ENCODE data around the gene NOC4L. TPM values are rescaled to one million over a fixed set of nuclear protein-coding genes. Genes with fewer than 3 reads are reported as not detected.

The NOC4L gene
- total and polyA plus RNA-seq, 2 experiments from 2014 or later = 42.4 to 54.7 TPM

DNA sequence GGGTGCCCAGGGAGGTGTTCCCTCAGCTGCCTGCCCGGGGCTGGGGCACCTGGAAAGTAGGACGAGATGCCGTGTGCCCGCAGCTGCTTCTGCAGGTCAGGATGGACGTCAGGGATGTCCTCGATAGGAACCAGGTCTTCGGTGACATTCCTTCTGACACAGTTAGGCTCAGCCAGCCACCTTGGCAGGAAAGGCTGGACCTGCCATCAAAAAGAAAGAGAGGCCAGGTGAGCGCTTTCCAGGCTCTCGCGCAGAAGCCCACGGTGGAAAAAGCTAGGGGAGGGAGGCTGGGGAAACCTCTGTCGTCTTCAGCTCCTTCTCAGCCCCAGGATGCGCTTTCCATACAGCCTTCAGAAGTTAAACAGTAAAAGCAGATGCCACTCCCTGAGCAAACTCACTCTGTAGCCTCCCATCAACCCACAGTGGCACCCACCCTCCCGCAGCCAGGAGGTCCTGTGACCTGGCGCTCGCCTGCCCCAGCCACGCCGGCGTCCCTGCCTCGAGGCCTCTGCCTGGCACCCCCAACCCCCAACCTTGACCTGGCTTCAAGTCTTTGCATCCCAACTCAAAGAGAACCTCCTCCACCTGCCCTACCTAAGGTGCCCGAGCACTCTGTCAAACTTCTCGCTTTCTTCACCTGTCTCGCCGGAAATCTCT lies 1.4 kb upstream of the NOC4L start:
- ATAC-seq (no peak), DNase-seq (ENCODE audit: low spot score) (no peak)
- Histone ChIP-seq H2AFZ (no peak overlapping the region), H3K4me3 (peak overlapping the region; percentile 82), H3K79me2 (replicated peaks; ENCODE audit: insufficient read depth) (peaks cover 43% of the 10 kb centered on the region), H4K20me1 (replicated peaks; ENCODE audit: insufficient read depth) (no peaks in the 10 kb centered on the region; the same call in none of the 2 replicates), H3K27me3 (ENCODE audit: insufficient read depth) (no peaks in the 10 kb centered on the region), H3F3A (replicated peaks; ENCODE audit: low read depth) (no peaks in the 10 kb centered on the region), H3K9me2 (ENCODE audit: insufficient read depth) (no peaks in the 10 kb centered on the region), H3K27ac (ENCODE audit: low read depth) (no peak overlapping the region), H3K4me2 (peak overlapping the region; percentile 90), H3K4me1 (ENCODE audit: insufficient read depth) (0 out of 2 replicates have a peak, but pooled peaks cover 2% of the 10 kb centered on the region), H3K36me3 (ENCODE audit: insufficient read depth) (no peaks in the 10 kb centered on the region)
- peaks cover 54% of the 10 kb centered on the region for H3K36me3 Mint-ChIP-seq (ENCODE audit: low read depth)
- H3K9me3 Mint-ChIP-seq = no peaks in the 10 kb centered on the region; the same call in none of the 3 replicates
- H3K27me3 Mint-ChIP-seq (ENCODE audit: insufficient read depth, low read depth, poor library complexity) = peaks cover 22% of the 10 kb centered on the region
- H3K27ac Mint-ChIP-seq = no peak overlapping the region
- peaks cover 6% of the 10 kb centered on the region for H3K4me1 Mint-ChIP-seq
- TF ChIP-seq, protein P1, sequence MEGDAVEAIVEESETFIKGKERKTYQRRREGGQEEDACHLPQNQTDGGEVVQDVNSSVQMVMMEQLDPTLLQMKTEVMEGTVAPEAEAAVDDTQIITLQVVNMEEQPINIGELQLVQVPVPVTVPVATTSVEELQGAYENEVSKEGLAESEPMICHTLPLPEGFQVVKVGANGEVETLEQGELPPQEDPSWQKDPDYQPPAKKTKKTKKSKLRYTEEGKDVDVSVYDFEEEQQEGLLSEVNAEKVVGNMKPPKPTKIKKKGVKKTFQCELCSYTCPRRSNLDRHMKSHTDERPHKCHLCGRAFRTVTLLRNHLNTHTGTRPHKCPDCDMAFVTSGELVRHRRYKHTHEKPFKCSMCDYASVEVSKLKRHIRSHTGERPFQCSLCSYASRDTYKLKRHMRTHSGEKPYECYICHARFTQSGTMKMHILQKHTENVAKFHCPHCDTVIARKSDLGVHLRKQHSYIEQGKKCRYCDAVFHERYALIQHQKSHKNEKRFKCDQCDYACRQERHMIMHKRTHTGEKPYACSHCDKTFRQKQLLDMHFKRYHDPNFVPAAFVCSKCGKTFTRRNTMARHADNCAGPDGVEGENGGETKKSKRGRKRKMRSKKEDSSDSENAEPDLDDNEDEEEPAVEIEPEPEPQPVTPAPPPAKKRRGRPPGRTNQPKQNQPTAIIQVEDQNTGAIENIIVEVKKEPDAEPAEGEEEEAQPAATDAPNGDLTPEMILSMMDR (conservative IDR thresholded peaks at IDR 0.05; ENCODE audit: low read depth in 2 of 2) = no peak
- TF ChIP-seq POLR2AphosphoS5 (IDR thresholded peaks at IDR 0.05; ENCODE audit: low read depth) (no peak), NANOG (IDR thresholded peaks at IDR 0.05; ENCODE audit: borderline replicate concordance) (no peak), STAT1 (IDR thresholded peaks at IDR 0.05; ENCODE audit: unreplicated experiment) (no peak), EZH2phosphoT487 (IDR thresholded peaks at IDR 0.05; ENCODE audit: unreplicated experiment) (no peak), ZNF331 (CRISPR knock-in tag; IDR thresholded peaks at IDR 0.05; ENCODE audit: low read depth) (no peak), CREB1 (CRISPR knock-in tag; IDR thresholded peaks at IDR 0.05; ENCODE audit: low read depth) (no peak), ZNF114 (CRISPR knock-in tag; IDR thresholded peaks at IDR 0.05) (no peak)
- TF ChIP-seq, protein P2, sequence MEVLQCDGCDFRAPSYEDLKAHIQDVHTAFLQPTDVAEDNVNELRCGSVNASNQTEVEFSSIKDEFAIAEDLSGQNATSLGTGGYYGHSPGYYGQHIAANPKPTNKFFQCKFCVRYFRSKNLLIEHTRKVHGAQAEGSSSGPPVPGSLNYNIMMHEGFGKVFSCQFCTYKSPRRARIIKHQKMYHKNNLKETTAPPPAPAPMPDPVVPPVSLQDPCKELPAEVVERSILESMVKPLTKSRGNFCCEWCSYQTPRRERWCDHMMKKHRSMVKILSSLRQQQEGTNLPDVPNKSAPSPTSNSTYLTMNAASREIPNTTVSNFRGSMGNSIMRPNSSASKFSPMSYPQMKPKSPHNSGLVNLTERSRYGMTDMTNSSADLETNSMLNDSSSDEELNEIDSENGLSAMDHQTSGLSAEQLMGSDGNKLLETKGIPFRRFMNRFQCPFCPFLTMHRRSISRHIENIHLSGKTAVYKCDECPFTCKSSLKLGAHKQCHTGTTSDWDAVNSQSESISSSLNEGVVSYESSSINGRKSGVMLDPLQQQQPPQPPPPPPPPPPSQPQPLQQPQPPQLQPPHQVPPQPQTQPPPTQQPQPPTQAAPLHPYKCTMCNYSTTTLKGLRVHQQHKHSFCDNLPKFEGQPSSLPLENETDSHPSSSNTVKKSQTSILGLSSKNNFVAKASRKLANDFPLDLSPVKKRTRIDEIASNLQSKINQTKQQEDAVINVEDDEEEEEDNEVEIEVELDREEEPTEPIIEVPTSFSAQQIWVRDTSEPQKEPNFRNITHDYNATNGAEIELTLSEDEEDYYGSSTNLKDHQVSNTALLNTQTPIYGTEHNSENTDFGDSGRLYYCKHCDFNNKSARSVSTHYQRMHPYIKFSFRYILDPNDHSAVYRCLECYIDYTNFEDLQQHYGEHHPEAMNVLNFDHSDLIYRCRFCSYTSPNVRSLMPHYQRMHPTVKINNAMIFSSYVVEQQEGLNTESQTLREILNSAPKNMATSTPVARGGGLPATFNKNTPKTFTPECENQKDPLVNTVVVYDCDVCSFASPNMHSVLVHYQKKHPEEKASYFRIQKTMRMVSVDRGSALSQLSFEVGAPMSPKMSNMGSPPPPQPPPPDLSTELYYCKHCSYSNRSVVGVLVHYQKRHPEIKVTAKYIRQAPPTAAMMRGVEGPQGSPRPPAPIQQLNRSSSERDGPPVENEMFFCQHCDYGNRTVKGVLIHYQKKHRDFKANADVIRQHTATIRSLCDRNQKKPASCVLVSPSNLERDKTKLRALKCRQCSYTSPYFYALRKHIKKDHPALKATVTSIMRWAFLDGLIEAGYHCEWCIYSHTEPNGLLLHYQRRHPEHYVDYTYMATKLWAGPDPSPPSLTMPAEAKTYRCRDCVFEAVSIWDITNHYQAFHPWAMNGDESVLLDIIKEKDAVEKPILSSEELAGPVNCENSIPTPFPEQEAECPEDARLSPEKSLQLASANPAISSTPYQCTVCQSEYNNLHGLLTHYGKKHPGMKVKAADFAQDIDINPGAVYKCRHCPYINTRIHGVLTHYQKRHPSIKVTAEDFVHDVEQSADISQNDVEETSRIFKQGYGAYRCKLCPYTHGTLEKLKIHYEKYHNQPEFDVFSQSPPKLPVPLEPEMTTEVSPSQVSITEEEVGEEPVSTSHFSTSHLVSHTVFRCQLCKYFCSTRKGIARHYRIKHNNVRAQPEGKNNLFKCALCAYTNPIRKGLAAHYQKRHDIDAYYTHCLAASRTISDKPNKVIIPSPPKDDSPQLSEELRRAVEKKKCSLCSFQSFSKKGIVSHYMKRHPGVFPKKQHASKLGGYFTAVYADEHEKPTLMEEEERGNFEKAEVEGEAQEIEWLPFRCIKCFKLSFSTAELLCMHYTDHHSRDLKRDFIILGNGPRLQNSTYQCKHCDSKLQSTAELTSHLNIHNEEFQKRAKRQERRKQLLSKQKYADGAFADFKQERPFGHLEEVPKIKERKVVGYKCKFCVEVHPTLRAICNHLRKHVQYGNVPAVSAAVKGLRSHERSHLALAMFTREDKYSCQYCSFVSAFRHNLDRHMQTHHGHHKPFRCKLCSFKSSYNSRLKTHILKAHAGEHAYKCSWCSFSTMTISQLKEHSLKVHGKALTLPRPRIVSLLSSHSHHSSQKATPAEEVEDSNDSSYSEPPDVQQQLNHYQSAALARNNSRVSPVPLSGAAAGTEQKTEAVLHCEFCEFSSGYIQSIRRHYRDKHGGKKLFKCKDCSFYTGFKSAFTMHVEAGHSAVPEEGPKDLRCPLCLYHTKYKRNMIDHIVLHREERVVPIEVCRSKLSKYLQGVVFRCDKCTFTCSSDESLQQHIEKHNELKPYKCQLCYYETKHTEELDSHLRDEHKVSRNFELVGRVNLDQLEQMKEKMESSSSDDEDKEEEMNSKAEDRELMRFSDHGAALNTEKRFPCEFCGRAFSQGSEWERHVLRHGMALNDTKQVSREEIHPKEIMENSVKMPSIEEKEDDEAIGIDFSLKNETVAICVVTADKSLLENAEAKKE (CRISPR knock-in tag; IDR thresholded peaks at IDR 0.05) = no peak
- TF ChIP-seq, protein P3, sequence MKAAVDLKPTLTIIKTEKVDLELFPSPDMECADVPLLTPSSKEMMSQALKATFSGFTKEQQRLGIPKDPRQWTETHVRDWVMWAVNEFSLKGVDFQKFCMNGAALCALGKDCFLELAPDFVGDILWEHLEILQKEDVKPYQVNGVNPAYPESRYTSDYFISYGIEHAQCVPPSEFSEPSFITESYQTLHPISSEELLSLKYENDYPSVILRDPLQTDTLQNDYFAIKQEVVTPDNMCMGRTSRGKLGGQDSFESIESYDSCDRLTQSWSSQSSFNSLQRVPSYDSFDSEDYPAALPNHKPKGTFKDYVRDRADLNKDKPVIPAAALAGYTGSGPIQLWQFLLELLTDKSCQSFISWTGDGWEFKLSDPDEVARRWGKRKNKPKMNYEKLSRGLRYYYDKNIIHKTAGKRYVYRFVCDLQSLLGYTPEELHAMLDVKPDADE (IDR thresholded peaks at IDR 0.05) = no peak
- TF ChIP-seq, protein P4, sequence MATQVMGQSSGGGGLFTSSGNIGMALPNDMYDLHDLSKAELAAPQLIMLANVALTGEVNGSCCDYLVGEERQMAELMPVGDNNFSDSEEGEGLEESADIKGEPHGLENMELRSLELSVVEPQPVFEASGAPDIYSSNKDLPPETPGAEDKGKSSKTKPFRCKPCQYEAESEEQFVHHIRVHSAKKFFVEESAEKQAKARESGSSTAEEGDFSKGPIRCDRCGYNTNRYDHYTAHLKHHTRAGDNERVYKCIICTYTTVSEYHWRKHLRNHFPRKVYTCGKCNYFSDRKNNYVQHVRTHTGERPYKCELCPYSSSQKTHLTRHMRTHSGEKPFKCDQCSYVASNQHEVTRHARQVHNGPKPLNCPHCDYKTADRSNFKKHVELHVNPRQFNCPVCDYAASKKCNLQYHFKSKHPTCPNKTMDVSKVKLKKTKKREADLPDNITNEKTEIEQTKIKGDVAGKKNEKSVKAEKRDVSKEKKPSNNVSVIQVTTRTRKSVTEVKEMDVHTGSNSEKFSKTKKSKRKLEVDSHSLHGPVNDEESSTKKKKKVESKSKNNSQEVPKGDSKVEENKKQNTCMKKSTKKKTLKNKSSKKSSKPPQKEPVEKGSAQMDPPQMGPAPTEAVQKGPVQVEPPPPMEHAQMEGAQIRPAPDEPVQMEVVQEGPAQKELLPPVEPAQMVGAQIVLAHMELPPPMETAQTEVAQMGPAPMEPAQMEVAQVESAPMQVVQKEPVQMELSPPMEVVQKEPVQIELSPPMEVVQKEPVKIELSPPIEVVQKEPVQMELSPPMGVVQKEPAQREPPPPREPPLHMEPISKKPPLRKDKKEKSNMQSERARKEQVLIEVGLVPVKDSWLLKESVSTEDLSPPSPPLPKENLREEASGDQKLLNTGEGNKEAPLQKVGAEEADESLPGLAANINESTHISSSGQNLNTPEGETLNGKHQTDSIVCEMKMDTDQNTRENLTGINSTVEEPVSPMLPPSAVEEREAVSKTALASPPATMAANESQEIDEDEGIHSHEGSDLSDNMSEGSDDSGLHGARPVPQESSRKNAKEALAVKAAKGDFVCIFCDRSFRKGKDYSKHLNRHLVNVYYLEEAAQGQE (IDR thresholded peaks at IDR 0.05; ENCODE audit: unreplicated experiment) = no peak
- H3K4me3 Mint-ChIP-seq = peak overlapping the region; percentile 82

Measured in GM23338 (cell line).